HL-60/S4 (cell line): ENCODE results near the gene BTG1.

Source experiments
- in situ Hi-C: fragments of 300-500 bp; cut with MboI; formaldehyde crosslinking; loops from 2 replicates; pipeline ENCODE4 v1.14.3; 2022; ENCODE audit warnings: low sequenced_read_pairs

Gene BTG1

GRCh38 chr12:92145731-92146496, at the start of gene BTG1:
Gene BTG1, minus strand, starts transcription at chr12:92145846. Its CDS starts 311 bp downstream, at chr12:92145535.
- in situ Hi-C loops = no loop called here

DNA sequence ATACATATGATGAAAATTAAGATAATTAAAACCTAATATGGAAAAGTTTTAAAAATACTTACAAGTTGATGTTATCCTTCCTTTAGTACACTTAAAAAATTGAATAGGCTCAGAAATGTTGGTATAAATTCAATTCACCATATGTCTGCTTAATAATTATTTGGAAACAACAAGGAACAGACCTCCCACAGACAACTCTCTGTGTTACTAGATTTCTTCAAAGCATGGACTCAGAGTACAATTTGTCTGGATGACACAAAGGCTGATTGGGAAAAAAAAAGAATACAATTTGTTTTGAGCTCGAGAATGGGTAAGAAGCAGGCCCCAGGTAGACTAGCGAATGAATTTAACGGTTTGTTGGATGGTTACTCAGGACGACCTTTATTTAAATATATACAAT, 48.9 kb upstream of the BTG1 start:
- in situ Hi-C loops = no loop called here

DNA sequence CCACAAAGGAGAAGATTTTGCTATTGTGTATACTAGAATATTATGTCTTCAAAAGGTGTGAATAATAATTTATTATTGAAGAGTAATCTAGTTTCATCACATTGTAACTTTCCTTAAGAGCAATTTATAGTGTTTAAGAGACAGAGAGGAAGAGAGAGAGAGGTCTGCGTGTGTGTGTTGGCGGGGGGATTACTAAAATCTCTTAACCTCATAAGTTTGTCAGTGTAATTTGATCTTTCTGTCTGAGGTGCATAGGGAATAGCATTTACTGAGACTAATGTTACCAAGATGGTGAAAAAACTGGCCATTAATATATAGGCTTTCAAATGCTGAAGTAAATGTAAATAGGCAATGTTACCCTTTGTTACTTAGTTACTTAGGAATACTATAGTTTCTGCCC, 48.2 kb upstream of the BTG1 start:
- in situ Hi-C loops = no loop called here

- in situ Hi-C loops = no loop called here
Observed at GRCh38 chr12:92193063-92193462, 47.4 kb upstream of the BTG1 start.

DNA sequence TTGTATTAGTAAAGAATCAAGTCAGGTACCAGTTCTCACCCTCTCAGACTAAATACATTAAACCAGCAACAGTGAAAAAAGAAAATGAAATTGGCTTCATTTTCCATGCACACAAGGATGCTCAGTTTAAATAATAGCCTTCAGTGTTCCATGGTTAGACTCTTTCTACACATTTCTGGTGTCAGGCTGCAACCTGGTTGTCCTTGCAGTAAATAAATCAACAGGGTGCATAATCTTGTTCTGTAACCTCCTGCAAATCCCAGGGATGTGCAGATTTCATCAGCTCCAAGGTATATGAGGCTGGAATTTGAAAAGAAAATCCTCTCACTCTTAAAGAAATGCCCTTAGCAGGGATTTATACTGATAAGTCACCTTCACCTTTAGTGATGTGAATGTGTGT, 46.7 kb upstream of the BTG1 start:
- in situ Hi-C loops = no loop called here

- in situ Hi-C loops = no loop called here
Observed at GRCh38 chr12:92191061-92191460, 45.4 kb upstream of the BTG1 start.

DNA sequence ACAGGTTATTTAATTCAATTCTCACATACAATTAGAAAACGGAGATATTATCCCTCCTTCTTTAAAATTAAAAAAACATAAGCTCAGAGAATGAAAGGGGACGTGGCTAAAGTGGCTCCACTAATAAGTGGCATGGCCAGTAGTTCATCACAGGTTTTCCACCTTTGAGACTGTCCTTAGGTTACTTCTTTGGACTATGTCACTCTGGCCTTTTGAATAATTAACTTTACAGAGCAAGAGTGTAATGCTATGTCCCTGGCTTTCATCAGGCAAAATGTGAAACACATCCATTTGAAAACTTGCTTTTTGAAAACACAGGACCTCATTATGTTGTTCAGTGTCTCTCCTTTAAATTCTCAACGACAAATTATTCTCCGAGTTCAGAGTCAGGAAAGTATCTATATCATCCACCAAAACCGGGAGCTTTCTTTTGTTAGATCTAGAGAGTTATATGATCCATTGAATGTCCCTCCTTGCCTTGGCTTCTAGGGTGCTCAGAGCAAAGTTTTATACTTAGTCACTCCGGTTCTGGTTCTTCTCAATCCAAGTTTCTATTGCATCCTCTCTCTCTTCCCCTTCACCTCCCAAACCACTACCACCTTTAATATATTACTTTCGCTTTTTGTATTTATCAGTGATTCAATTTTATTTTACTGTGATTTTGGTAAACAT, 43.0 kb upstream of the BTG1 start:
- in situ Hi-C loops = no loop called here

GRCh38 chr12:92186038-92186470, 40.4 kb upstream of the BTG1 start:
- in situ Hi-C loops = no loop called here

DNA sequence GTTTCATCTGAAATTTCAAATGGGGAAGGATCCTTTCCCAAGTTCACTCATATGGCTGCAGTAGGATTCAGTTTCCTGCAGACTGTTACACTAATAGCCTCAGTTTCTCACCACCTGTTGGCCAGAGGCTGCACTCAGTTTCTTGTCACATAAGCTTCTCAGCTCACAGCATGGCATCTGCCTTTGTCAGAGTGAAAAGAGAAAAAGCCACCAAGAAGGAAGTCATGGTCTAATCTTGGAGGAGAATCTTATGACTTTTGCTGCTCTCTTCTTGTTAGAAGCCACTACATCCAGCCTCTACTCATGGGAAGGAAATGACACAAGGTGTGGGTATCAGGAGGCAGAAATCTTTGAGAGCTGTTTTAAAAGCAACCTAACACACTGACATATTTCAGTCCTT, 39.4 kb upstream of the BTG1 start:
- in situ Hi-C loops = no loop called here

DNA sequence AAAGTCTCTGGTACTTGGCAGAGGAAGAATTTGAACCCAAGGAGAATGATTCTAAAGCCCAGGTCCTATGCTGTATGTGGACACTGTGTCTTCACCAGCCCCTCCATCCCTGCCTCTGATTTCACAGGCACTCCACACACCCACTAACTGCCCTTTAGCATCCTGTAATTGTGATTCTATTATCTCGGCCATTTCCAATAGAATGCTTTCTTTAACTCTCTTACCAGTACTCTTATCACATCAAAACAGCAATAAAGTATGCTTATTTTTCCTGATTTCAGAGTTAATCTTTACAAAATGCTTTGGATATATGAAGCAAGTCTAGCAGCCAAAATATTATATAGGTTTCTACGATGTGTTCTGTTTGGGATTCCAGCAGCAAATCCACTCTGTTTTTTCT, 37.9 kb upstream of the BTG1 start:
- in situ Hi-C loops = no loop called here

- in situ Hi-C loops = no loop called here
Observed at GRCh38 chr12:92178340-92178739, 32.7 kb upstream of the BTG1 start.

DNA sequence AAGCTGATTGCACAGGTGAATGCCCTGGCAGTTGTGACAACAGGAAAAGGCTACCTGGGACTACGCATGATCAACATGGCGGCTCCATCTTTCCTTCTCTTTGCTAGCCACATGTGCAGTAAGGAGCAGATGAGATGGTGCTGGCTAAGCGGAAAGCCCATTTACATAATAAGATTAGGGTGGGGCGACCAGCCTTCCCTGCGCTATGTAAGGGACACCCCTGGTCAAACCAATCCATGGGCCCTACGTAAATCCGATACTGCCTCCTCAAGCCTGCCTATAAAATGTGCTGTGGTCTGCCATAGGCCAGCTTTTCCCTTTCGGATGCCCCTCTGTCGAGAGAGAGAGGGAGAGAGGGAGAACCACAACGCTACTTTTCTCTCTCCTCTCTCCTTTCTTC, 31.0 kb upstream of the BTG1 start:
- in situ Hi-C loops = no loop called here

DNA sequence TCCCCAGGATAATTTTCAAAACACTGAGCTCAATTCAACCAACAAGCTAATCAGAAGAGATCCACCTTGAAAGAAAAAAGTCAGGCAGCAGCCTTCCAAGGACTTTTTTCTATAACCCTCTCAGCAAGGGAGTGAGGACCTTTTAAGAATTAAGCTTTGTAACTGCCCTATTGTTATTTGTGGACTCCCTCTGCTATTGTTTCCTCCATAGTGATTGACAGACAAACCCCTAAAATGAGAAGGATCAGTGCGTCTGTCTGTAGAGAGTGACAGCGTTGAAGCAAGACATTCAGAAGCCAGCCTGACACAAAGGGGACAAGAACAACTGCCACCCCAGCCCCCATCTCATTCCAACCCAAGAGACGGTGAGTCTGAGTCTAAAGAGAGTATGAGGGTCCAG, 30.3 kb upstream of the BTG1 start:
- in situ Hi-C loops = no loop called here

- in situ Hi-C loops = no loop called here
Observed at GRCh38 chr12:92170050-92170449, 24.4 kb upstream of the BTG1 start.

GRCh38 chr12:92167075-92167474, 21.4 kb upstream of the BTG1 start:
- in situ Hi-C loops = no loop called here

GRCh38 chr12:92164712-92165111, 19.1 kb upstream of the BTG1 start:
- in situ Hi-C loops = no loop called here

DNA sequence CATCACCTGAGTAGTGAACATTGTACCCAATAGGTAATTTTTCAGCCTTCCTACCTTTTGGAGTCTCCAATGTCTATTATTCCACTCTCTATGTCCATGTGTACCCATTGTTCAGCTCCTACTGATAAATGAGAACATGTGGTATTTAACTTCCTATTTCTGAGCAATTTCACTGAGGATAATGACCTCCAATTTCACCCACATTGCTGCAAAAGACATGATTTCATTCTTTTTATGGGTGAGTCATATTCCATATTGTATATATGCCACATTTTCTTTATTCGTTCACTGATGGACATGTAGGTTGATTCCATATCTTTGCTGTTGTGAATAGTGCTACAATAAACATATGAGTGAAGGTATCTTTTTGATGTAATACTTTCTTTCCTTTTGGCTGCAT, 16.4 kb upstream of the BTG1 start:
- in situ Hi-C loops = no loop called here

DNA sequence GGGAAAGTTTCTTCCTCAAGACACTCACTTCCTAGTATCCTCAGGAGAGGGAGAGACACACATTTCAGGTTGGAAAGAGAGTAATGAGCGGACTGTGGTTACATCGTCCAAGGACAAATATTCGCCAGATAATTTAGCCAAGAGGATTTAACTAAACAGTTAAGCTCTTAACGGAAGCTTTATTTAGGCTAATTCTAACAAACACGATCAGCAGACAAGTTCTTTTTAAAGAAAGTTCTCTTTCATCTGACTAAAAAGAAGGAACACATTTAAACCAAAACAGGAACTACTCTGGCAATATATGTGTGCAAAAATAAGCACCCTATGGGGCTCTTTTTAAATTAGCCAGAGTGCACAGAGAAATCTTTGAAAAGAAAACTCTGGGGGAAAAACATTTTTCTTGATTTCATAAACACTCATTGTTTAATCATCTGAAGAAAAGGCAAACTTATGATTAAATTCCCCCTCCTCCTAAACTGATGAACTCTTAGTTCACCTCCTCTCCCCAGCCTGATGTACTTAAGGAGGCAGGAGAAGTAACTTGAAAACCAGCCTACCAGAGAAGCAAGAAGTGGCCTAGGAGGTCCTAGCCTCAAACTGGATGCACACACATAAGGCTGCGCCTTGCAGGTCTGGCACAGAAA, 13.3 kb upstream of the BTG1 start:
- in situ Hi-C loops = no loop called here

DNA sequence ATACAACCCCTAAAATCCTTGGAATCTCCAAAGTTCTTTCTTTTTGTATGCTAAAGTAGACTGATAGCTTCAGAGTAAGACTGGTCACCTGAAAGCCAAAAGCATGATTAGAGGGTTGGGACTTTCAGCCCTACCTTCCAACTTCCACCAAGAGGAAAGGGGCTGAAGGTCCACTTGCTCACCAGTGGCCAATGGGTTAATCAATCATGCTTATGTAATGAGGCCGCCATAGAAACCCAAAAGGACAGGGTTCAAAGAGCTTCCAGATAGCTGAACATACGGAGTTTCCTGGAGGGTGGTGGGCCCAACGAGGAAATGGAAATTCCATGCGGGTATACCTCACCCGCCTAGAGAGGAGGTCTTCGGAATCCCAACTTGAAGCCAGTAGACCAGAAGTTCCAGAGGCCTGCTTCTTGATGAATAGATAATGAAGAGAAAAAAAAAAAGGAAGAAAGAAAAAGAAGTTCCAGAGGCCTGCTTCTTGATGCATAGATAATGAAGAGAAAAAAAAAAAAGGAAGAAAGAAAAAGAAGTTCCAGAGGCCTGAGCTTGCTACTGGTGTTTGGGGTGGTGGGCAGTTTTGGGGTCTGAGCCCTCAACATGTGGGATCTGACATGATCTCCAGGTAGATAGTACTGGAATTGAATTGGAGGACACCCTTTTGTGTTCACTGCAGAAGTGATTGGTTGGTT, 11.2 kb upstream of the BTG1 start:
- in situ Hi-C loops = no loop called here

GRCh38 chr12:92156139-92156538, 10.5 kb upstream of the BTG1 start:
- in situ Hi-C loops = no loop called here

DNA sequence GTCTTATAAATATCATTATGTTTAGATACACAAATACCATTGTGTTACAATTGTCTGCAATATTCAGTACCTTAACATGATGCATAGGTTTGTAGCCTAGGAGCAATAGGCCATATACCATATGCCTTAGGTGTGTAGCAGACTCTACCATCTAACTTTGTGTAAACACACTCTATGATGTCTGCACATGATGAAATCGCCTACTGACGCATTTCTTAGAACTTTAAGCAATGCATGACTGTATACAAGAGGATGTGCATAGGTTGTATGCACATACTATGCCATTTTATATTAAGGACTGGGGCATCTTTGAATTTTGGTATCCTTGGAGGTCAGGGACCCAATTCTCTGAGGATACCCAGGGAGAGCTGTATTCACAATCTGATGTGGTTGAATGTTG, 10.1 kb upstream of the BTG1 start:
- in situ Hi-C loops = no loop called here

GRCh38 chr12:92151916-92152315, 6.3 kb upstream of the BTG1 start:
- in situ Hi-C loops = no loop called here
